NOMO-1 treated with dmso at 0.1 percent for 144 hours (cell line): ENCODE results near the gene RPRD2.

ENCODE experiments used
- DNase-seq: peaks from one replicate; lab custom pipeline; 2025; ENCODE audit not compliant: unreplicated experiment; lab: John Stamatoyannopoulos, UW

RPRD2 gene

DNA sequence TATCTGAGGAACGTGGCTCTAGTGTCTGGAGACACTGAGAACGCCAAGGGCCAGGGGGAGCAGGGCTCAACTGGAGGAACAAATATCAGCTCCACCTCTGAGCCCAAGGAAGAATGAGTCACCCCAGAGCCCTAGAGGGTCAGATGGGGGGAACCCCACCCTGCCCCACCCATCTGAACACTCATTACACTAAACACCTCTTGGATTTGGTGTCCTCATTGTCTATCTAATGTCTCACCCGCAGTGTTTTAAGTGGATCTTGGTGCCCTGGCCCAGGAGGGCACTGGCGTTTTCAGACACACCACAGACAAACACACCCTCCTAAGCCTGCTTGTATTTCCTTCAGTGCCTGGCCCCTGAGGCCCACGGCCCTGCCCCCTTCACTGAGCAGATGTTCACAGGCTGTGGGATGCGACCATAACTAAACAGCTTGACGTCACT, 149.4 kb downstream of the RPRD2 start:
- no peak for DNase-seq

DNA sequence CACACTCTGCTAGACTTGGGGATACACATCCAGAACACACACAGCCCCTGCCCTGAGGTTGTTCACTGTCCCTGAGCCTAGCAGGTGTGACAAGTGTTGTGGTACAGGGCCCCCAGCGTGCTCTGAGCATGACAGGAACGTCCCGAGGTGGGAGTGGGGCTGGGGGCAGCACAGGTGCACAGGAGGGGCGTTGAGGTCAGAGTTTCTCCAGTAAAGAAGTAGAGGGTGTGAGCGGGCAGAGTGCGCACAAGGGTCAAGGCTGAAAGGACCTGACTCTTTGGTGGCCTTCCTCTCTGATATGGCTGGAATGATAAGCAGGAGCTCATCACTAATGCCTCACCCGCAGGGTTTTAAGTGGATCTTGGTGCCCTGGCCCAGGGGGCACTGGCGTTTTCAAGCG, 150.3 kb downstream of the RPRD2 start:
- DNase-seq, result no peak

DNA sequence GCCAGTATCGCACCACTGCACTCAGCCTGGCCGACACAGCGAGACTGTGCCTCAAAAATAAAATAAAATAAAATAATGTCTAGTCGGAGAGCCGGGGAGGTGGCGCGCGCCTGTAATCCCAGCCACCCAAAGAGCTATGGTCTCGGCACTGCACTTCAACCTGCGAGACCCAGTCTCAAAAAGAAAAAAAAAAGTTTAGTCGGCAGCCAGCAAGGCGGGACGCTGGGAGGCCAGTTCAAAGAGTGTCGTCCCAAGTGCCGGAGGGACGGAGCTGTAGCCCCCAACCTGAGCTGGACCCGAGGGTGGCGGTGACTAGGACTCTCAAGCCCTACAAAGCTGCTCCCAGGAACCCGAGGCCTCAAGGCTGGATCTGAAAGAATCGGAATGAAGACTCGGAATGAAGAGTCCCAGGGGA, 151.0 kb downstream of the RPRD2 start:
- no peak for DNase-seq

DNA sequence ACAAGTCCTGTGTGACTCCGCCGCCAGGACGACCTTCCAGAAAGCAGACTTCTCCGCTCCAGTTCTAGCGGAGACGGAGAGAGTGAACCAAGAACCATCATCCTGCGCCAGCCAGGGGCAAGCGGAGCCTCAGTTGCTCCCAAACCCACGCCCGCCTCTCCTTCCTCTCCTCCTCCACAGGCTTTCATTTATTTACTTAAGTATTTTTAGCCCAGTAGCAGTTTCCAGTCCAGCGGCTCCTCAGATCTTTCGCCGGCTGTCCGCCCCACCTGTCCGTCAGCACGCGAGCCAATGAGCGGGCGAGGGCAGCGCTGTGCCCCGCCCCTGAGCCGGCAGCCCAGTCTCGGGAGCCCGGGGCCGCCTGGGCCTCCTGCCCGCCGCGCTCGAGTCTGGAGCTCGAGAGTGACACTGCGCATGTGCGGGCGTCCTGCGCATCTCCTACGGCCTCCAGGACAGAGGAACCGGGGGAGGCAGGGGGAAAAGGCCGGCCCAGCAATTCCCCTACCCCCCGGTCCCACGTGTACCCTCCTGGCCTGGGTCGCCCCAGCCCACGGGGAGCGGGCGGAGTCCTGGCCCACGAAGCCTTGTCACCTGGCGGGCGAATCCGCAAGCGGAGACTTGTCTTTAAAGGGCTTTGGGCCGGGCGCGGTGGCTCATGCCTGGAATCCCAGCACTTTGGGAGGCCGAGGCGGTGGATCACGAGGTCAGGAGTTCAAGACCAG, 151.5 kb downstream of the RPRD2 start, which contains the start of gene FALEC:
Gene FALEC (plus strand): TSS at position 425 of the 722 bp plus-strand sequence.
- peak; percentile 96 for DNase-seq

DNA sequence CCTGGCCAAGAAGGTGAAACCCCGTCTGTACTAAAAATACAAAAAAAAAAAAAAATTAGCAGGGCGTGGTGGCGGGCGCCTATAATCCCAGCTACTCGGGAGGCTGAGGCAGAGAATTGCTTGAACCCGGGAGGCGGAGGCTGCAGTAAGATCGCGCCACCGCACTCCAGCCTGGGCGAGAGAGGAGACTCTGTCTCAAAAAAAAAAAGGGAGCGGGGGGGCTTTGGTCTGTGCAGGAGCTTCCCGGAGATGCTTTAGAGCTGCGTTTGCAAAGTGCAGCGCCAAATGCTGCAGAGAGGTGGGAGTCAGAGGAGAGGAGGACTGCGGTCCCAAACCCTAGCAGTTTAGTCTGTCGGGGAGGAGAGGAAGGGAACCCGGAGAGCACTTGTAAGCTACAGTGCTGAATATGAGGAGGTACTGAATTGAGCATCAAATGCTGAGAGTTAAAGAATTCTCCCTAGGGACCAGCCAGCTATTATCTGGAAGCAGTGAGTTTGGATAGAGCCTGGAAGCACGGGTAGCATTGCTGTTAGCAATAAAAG, 152.2 kb downstream of the RPRD2 start:
- DNase-seq, result no peak

DNA sequence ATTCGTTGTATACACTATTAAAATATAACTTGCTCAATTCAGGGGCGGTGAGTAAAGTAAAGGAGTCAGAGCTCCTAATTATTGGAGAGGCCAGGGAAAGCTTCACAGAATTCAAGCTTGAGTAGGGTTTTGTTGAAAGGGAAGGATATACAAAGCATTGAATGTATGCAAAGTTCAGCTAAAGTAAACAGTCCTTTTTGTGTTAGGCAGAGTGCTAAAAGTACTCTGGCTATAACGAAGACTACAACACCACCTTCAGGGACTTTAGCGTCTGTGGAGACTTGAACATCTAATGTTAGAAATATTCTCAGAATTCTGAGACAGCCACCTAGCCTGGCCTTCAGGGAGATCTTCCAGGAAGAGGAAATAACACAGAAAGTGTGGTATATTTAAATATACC, 152.7 kb downstream of the RPRD2 start:
- no peak for DNase-seq

DNA sequence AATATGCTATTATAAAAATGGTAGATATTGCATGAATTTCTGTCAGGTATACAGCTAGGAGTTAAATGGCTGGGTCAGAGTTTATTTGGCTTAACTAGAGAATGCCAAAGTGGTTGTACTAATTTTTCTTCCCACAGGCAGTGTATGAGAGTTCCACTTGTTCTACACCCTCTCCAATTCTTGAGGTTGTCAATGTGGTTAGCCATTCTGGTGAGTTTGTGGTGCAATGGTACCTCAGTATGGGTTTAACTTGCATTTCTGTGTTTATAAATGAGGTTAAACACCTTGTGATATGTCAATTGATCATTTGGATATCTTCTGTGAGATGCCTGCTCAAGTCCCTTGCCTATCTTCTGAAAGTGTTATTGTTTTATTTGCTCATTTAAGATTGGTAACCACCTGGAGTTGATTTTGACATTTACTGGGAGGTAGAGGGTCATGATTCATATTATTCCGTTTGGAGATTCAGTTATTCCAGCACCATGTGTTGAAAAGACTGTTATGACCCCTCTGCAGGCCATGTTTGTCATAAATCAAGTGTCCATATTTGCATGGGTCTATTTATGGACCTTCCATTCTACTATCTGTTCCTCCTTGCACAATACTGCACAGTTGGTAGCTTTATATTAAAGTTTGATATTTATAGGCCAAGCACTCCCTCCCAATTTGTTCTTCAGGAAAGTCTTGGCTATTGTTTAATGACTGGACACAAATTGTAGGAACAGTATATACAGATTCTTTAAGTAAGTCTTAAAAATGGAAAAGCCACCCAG, 157.4 kb downstream of the RPRD2 start:
- no peak for DNase-seq

DNA sequence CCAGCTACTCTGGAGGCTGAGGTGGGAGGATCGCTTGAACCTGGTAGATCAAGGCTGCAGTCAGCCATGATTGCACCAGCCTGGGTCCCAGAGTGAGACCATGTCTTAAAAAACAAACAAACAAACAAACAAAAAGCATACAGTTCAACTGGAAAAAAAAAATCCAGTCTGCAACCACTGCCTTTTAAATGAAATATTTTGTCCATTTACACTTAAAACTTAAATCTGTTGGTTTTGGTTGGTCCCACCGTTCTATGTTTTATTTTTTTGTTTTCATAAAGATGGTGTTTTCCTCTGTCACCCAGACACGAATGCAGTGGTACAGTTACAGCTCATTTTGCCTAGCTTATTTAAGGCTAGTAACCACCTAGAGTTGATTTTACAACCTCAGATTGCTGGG, 161.4 kb downstream of the RPRD2 start:
- DNase-seq, result no peak
